ENCODE measurements around the gene RFNG.

Gene RFNG

GRCh38 chr17:82012640-82013295, 38.8 kb downstream of the RFNG start:
- no peak for DNase-seq

- DNase-seq, result no peak
These were observed 39.4 kb downstream of the RFNG start for GRCh38 chr17:82012261-82012639.

- no peak for DNase-seq
These were observed 39.9 kb downstream of the RFNG start for GRCh38 chr17:82011617-82012187.

GRCh38 chr17:82010575-82011525, 40.8 kb downstream of the RFNG start:
- DNase-seq, result no peak

GRCh38 chr17:82009413-82009812, 42.2 kb downstream of the RFNG start:
- DNase-seq, result no peak

GRCh38 chr17:82008941-82009405, 42.6 kb downstream of the RFNG start:
- no peak for DNase-seq

- no peak for DNase-seq
These were observed 43.2 kb downstream of the RFNG start for GRCh38 chr17:82008258-82008940.

GRCh38 chr17:82007495-82008257, 43.9 kb downstream of the RFNG start:
- DNase-seq, result no peak

- DNase-seq, result no peak
These were observed 44.5 kb downstream of the RFNG start for GRCh38 chr17:82007228-82007494.

- DNase-seq, result no peak
These were observed 45.0 kb downstream of the RFNG start for GRCh38 chr17:82006468-82007227.

- DNase-seq, result no peak
These were observed 45.8 kb downstream of the RFNG start for GRCh38 chr17:82005701-82006348.

- no peak for DNase-seq
These were observed 46.8 kb downstream of the RFNG start for GRCh38 chr17:82004517-82005455.

GRCh38 chr17:82003411-82004381, 47.9 kb downstream of the RFNG start:
- peak in 1 of 5 experiments; percentile 28 for DNase-seq

- DNase-seq, result no peak
These were observed 50.0 kb downstream of the RFNG start for GRCh38 chr17:82001571-82002056.

- DNase-seq, result no peak
These were observed 50.6 kb downstream of the RFNG start for GRCh38 chr17:82000803-82001570.

- DNase-seq, result no peak
These were observed 51.4 kb downstream of the RFNG start for GRCh38 chr17:81999976-82000802.

- no peak for DNase-seq
These were observed 52.0 kb downstream of the RFNG start for GRCh38 chr17:81999587-81999975.
